MCF 10A (cell line): ENCODE data around the gene MLX. TPM values are rescaled to one million over a fixed set of nuclear protein-coding genes. Genes with fewer than 3 reads are reported as not detected.
A peak's percentile ranks its signal among the peaks of the same experiment; 100 is the strongest.

Experiments
- BruUV-seq: library from RNA; stranded (reverse); fragments of 400-500 nt; replicated peaks from 2 replicates; lab custom pipeline; 2021; lab: Mats Ljungman, UMichigan
- CTCF ChIA-PET: fragments of 300-600 bp; sonication (Branson Sonifier 250); formaldehyde crosslinking; extraction: SDS; loops from one replicate; lab custom pipeline; 2021; ENCODE audit warnings: antibody characterized with exemption, inconsistent platforms; lab: Yijun Ruan, JAX
- POLR2A ChIA-PET: fragments of 300-600, 350-650 bp; sonication (Branson Sonifier 250); formaldehyde crosslinking; extraction: SDS; loops from one replicate; lab custom pipeline; 2020; ENCODE audit warnings: antibody characterized with exemption, inconsistent platforms; lab: Yijun Ruan, JAX
- DNase-seq: peaks from one replicate; pipeline ENCODE4 v3.0.0-alpha.2; 2018; ENCODE audit not compliant: unreplicated experiment
- H3K27ac Mint-ChIP-seq: one replicate; pipeline ENCODE4 v1.8.0; 2022; ENCODE audit warnings: mild to moderate bottlenecking, low read depth, mixed read lengths; ENCODE audit not compliant: unreplicated experiment
- H3K27me3 Mint-ChIP-seq: one replicate; pipeline ENCODE4 v1.8.0; 2022; ENCODE audit warnings: mixed read lengths; ENCODE audit not compliant: insufficient read depth, unreplicated experiment
- H3K36me3 Mint-ChIP-seq: one replicate; pipeline ENCODE4 v1.8.0; 2022; ENCODE audit warnings: mild to moderate bottlenecking, moderate library complexity, mixed read lengths; ENCODE audit not compliant: insufficient read depth, unreplicated experiment
- H3K4me1 Mint-ChIP-seq: one replicate; pipeline ENCODE4 v1.8.0; 2022; ENCODE audit warnings: mixed read lengths; ENCODE audit not compliant: insufficient read depth, unreplicated experiment
- H3K4me3 Mint-ChIP-seq: one replicate; pipeline ENCODE4 v1.8.0; 2022; ENCODE audit warnings: mild to moderate bottlenecking, moderate library complexity, mixed read lengths; ENCODE audit not compliant: unreplicated experiment
- H3K9me3 Mint-ChIP-seq: one replicate; pipeline ENCODE4 v1.8.0; 2022; ENCODE audit warnings: mixed read lengths; ENCODE audit not compliant: unreplicated experiment
- CTCF ChIP-seq: fragments of 200-600 bp; IDR thresholded peaks from one replicate; pipeline ENCODE4 v1.8.0; 2022; ENCODE audit warnings: antibody characterized with exemption, mild to moderate bottlenecking; ENCODE audit not compliant: unreplicated experiment
- intact Hi-C: fragments of 100-400 bp; cut with micrococcal nuclease; formaldehyde crosslinking; loops from 2 replicates; pipeline ENCODE4 v1.14.1; 2022
- total RNA-seq: library from RNA; stranded (reverse); gene quantifications from 2 replicates; pipeline ENCODE4 v1.2.3, GENCODE V29; 2022

Gene MLX
- total RNA-seq, 1 experiment from 2014 or later = 39.6 TPM

GRCh38 chr17:42561897-42562387 lies 5.0 kb upstream of the MLX start, which contains the start of gene COASY:
TSS of gene COASY (plus strand) at chr17:42562148. CDS start at chr17:42562623, 475 bp downstream.
- Mint-ChIP-seq H3K27me3 (no peaks in the 10 kb centered on the region), H3K9me3 (no peaks in the 10 kb centered on the region), H3K27ac (peak within 1 kb of the TSS; percentile 96), H3K4me3 (peak within 1 kb of the TSS; percentile 94), H3K36me3 (peaks cover 23% of the 10 kb centered on the region), H3K4me1 (peaks cover 19% of the 10 kb centered on the region)
- intact Hi-C loops = no loop called here
- DNase-seq = peak; percentile 97
- no peak for TF ChIP-seq CTCF
- ChIA-PET POLR2A (interaction anchor here (1.4 to 2.5 kb wide), 4 partner anchors 15 to 114 kb away, joined by 3 to 22 read pairs (median 14); partner anchors contain the start of genes NAGLU, PLEKHH3 and PSMC3IP), CTCF (no interaction called here)
- no TSS peak for BruUV-seq

GRCh38 chr17:42562388-42563142 lies 4.3 kb upstream of the MLX start:
- no peaks in the 10 kb centered on the region for H3K27me3 Mint-ChIP-seq
- TF ChIP-seq CTCF = no peak
- H3K9me3 Mint-ChIP-seq = no peaks in the 10 kb centered on the region
- peak; percentile 30 for DNase-seq
- H3K4me1 Mint-ChIP-seq = peaks cover 20% of the 10 kb centered on the region
- peaks cover 19% of the 10 kb centered on the region for H3K36me3 Mint-ChIP-seq
- ChIA-PET CTCF (interaction anchor here (0.6 to 1.3 kb wide), 3 partner anchors 16 to 729 kb away, joined by 3 to 4 read pairs (median 4); no protein-coding TSS in a partner anchor), POLR2A (interaction anchor here (0.7 to 2.5 kb wide), 13 partner anchors 8 to 882 kb away, joined by 3 to 22 read pairs (median 4); partner anchors contain the start of genes CAVIN1, NAGLU, PLEKHH3 and PSMC3IP)
- peak overlapping the region; percentile 96 for H3K27ac Mint-ChIP-seq
- peak overlapping the region; percentile 94 for H3K4me3 Mint-ChIP-seq
- intact Hi-C loops = no loop called here
- BruUV-seq = TSS peak; percentile 47

- intact Hi-C loops = no loop called here
Observed at GRCh38 chr17:42563143-42563509, 3.8 kb upstream of the MLX start.

More at GRCh38 chr17:42563143-42563509, 3.8 kb upstream of the MLX start:
- Mint-ChIP-seq H3K36me3 (peaks cover 19% of the 10 kb centered on the region), H3K9me3 (no peaks in the 10 kb centered on the region), H3K27ac (peak overlapping the region; percentile 96), H3K27me3 (no peaks in the 10 kb centered on the region), H3K4me3 (peak overlapping the region; percentile 94), H3K4me1 (peaks cover 24% of the 10 kb centered on the region)
- TF ChIP-seq CTCF = no peak
- CTCF ChIA-PET = interaction anchor here (0.6 to 1.3 kb wide), 5 partner anchors 15 to 730 kb away, joined by 3 to 4 read pairs (median 4); no protein-coding TSS in a partner anchor
- no peak for DNase-seq
- POLR2A ChIA-PET = interaction anchor here (0.6 to 2.5 kb wide), 13 partner anchors 9 to 881 kb away, joined by 3 to 22 read pairs (median 4); partner anchors contain the start of genes CAVIN1, NAGLU, PLEKHH3 and PSMC3IP
- no TSS peak for BruUV-seq
